DND-41 (cell line): Measurements from ENCODE around the gene TAOK2.

Source experiments
- EZH2 ChIP-seq: IDR thresholded peaks from 3 replicates; pipeline ENCODE4 v1.6.1; 2012; ENCODE audit warnings: borderline replicate concordance, low read depth, mild to moderate bottlenecking, moderate library complexity, low read length, inconsistent platforms; ENCODE audit not compliant: severe bottlenecking
- TF ChIP-seq, protein P1 (sequence below): IDR thresholded peaks from 2 replicates; pipeline ENCODE4 v1.5.1; 2012; ENCODE audit warnings: borderline replicate concordance, low read length, moderate library complexity, mild to moderate bottlenecking; ENCODE audit not compliant: poor library complexity, severe bottlenecking; ENCODE audit errors: extremely low read depth

DNA sequence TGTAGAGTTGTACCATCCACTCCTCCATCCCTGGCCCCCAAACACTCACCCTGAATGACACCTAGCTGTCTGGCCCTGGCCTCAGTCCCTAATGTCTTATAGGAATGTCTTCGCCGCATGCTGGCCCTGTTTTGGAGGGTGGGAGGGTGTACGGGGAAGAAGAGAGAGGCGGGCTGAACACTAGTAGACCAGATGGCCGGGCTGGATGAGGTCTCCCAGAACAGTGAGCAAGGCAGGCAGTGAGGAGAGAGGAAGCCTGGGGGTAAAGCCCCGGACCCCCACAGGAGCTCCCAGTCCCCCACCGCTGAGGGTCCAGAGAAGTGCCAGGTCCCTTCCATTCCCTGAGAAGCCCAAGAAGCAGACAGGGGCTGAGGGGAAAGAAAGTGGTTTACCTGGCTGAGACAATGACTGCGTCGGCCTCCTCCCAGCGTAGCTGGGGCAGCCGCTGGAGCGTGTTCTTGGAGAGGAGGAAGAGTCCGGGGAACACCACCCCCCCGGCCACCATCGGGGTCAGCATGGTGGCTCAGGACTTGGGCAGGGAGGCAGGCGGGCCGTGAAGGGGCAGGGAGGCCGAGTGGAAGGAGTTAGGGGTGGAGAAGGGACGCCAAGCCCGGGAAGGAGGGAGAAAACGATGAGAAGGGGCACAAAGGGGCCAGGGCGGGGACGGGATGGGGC, 56.5 kb downstream of the TAOK2 start:
- TF ChIP-seq, protein P1, sequence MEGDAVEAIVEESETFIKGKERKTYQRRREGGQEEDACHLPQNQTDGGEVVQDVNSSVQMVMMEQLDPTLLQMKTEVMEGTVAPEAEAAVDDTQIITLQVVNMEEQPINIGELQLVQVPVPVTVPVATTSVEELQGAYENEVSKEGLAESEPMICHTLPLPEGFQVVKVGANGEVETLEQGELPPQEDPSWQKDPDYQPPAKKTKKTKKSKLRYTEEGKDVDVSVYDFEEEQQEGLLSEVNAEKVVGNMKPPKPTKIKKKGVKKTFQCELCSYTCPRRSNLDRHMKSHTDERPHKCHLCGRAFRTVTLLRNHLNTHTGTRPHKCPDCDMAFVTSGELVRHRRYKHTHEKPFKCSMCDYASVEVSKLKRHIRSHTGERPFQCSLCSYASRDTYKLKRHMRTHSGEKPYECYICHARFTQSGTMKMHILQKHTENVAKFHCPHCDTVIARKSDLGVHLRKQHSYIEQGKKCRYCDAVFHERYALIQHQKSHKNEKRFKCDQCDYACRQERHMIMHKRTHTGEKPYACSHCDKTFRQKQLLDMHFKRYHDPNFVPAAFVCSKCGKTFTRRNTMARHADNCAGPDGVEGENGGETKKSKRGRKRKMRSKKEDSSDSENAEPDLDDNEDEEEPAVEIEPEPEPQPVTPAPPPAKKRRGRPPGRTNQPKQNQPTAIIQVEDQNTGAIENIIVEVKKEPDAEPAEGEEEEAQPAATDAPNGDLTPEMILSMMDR = no peak
- TF ChIP-seq EZH2 = no peak
